ENCODE data around the gene PDE4D.
"Not testable (repeated sequence)": the region's sequence is repeated elsewhere in the genome, so short reads cannot be mapped to it uniquely, and the experiment has no call there.

Gene PDE4D

GRCh38 chr5:59599729-59600128, 293.8 kb downstream of the PDE4D start:
- Histone ChIP-seq H3K36me3 (ENCODE audit: control insufficient read depth, insufficient read depth, low read length) (no peaks in the 10 kb centered on the region), H3K4me1 (ENCODE audit: control insufficient read depth, insufficient read depth, low read length) (peaks cover 24% of the 10 kb centered on the region), H3K27me3 (ENCODE audit: control insufficient read depth, insufficient read depth, low read length) (no peaks in the 10 kb centered on the region), H3K4me3 (ENCODE audit: low read length) (no peak overlapping the region), H3K9me3 (ENCODE audit: control insufficient read depth, low read length) (no peaks in the 10 kb centered on the region), H3K9ac (ENCODE audit: low read length) (no peak overlapping the region)

- Histone ChIP-seq H3K4me3 (ENCODE audit: low read length) (peak overlapping the region; percentile 21), H3K27me3 (ENCODE audit: control insufficient read depth, insufficient read depth, low read length) (no peaks in the 10 kb centered on the region), H3K36me3 (ENCODE audit: control insufficient read depth, insufficient read depth, low read length) (no peaks in the 10 kb centered on the region), H3K9ac (ENCODE audit: low read length) (peak overlapping the region; percentile 53), H3K4me1 (ENCODE audit: control insufficient read depth, insufficient read depth, low read length) (peaks cover 25% of the 10 kb centered on the region), H3K9me3 (ENCODE audit: control insufficient read depth, low read length) (no peaks in the 10 kb centered on the region)
These were observed 295.0 kb downstream of the PDE4D start for GRCh38 chr5:59598547-59598874.

GRCh38 chr5:59597690-59598546, 295.6 kb downstream of the PDE4D start:
- Histone ChIP-seq H3K9me3 (ENCODE audit: control insufficient read depth, low read length) (no peaks in the 10 kb centered on the region), H3K36me3 (ENCODE audit: control insufficient read depth, insufficient read depth, low read length) (no peaks in the 10 kb centered on the region), H3K9ac (ENCODE audit: low read length) (peak overlapping the region; percentile 53), H3K4me3 (ENCODE audit: low read length) (peak overlapping the region; percentile 21), H3K27me3 (ENCODE audit: control insufficient read depth, insufficient read depth, low read length) (no peaks in the 10 kb centered on the region), H3K4me1 (ENCODE audit: control insufficient read depth, insufficient read depth, low read length) (peaks cover 30% of the 10 kb centered on the region)

GRCh38 chr5:59596586-59597350, 296.8 kb downstream of the PDE4D start:
- H3K4me1 ChIP-seq (ENCODE audit: control insufficient read depth, insufficient read depth, low read length): peaks cover 37% of the 10 kb centered on the region
- no peaks in the 10 kb centered on the region for H3K9me3 ChIP-seq (ENCODE audit: control insufficient read depth, low read length)
- H3K9ac ChIP-seq (ENCODE audit: low read length): no peak overlapping the region
- H3K36me3 ChIP-seq (ENCODE audit: control insufficient read depth, insufficient read depth, low read length): no peaks in the 10 kb centered on the region
- no peak overlapping the region for H3K4me3 ChIP-seq (ENCODE audit: low read length)
- no peaks in the 10 kb centered on the region for H3K27me3 ChIP-seq (ENCODE audit: control insufficient read depth, insufficient read depth, low read length)

GRCh38 chr5:59594118-59594517, 299.4 kb downstream of the PDE4D start:
- H3K4me1 ChIP-seq (ENCODE audit: control insufficient read depth, insufficient read depth, low read length): peaks cover 49% of the 10 kb centered on the region
- H3K9ac ChIP-seq (ENCODE audit: low read length); H3K4me3 ChIP-seq (ENCODE audit: low read length); H3K9me3 ChIP-seq (ENCODE audit: control insufficient read depth, low read length); H3K36me3 ChIP-seq (ENCODE audit: control insufficient read depth, insufficient read depth, low read length); H3K27me3 ChIP-seq (ENCODE audit: control insufficient read depth, insufficient read depth, low read length): not testable (repeated sequence)

- H3K4me1 ChIP-seq (ENCODE audit: control insufficient read depth, insufficient read depth, low read length): peaks cover 47% of the 10 kb centered on the region
- H3K36me3 ChIP-seq (ENCODE audit: control insufficient read depth, insufficient read depth, low read length): no peaks in the 10 kb centered on the region
These were observed 300.0 kb downstream of the PDE4D start for GRCh38 chr5:59593439-59594007.

GRCh38 chr5:59592101-59592500, 301.4 kb downstream of the PDE4D start:
- no peaks in the 10 kb centered on the region for H3K36me3 ChIP-seq (ENCODE audit: control insufficient read depth, insufficient read depth, low read length)
- H3K4me3 ChIP-seq (ENCODE audit: low read length): no peak overlapping the region
- peaks cover 45% of the 10 kb centered on the region for H3K4me1 ChIP-seq (ENCODE audit: control insufficient read depth, insufficient read depth, low read length)
- no peaks in the 10 kb centered on the region for H3K27me3 ChIP-seq (ENCODE audit: control insufficient read depth, insufficient read depth, low read length)
- peak overlapping the region; percentile 61 for H3K9ac ChIP-seq (ENCODE audit: low read length)
- H3K9me3 ChIP-seq (ENCODE audit: control insufficient read depth, low read length): no peaks in the 10 kb centered on the region

More at GRCh38 chr5:59593439-59594007, 300.0 kb downstream of the PDE4D start:
- Histone ChIP-seq H3K27me3 (ENCODE audit: control insufficient read depth, insufficient read depth, low read length) (no peaks in the 10 kb centered on the region), H3K4me3 (ENCODE audit: low read length) (no peak overlapping the region), H3K9ac (ENCODE audit: low read length) (no peak overlapping the region), H3K9me3 (ENCODE audit: control insufficient read depth, low read length) (no peaks in the 10 kb centered on the region)

GRCh38 chr5:59591162-59591561, 302.4 kb downstream of the PDE4D start:
- peak overlapping the region; percentile 65 for H3K9ac ChIP-seq (ENCODE audit: low read length)
- peaks cover 41% of the 10 kb centered on the region for H3K4me1 ChIP-seq (ENCODE audit: control insufficient read depth, insufficient read depth, low read length)
- H3K9me3 ChIP-seq (ENCODE audit: control insufficient read depth, low read length): no peaks in the 10 kb centered on the region
- H3K27me3 ChIP-seq (ENCODE audit: control insufficient read depth, insufficient read depth, low read length): no peaks in the 10 kb centered on the region
- H3K4me3 ChIP-seq (ENCODE audit: low read length): no peak overlapping the region
- H3K36me3 ChIP-seq (ENCODE audit: control insufficient read depth, insufficient read depth, low read length): no peaks in the 10 kb centered on the region

GRCh38 chr5:59588922-59589321, 304.6 kb downstream of the PDE4D start:
- no peaks in the 10 kb centered on the region for H3K36me3 ChIP-seq (ENCODE audit: control insufficient read depth, insufficient read depth, low read length)
- H3K27me3 ChIP-seq (ENCODE audit: control insufficient read depth, insufficient read depth, low read length): no peaks in the 10 kb centered on the region

GRCh38 chr5:59587489-59588337, 305.8 kb downstream of the PDE4D start:
- Histone ChIP-seq H3K4me3 (ENCODE audit: low read length) (peak overlapping the region; percentile 60), H3K4me1 (ENCODE audit: control insufficient read depth, insufficient read depth, low read length) (peaks cover 39% of the 10 kb centered on the region), H3K9ac (ENCODE audit: low read length) (peak overlapping the region; percentile 77)

More at GRCh38 chr5:59588922-59589321, 304.6 kb downstream of the PDE4D start:
- H3K4me1 ChIP-seq (ENCODE audit: control insufficient read depth, insufficient read depth, low read length): peaks cover 41% of the 10 kb centered on the region
- H3K9ac ChIP-seq (ENCODE audit: low read length): no peak overlapping the region
- no peak overlapping the region for H3K4me3 ChIP-seq (ENCODE audit: low read length)
- no peaks in the 10 kb centered on the region for H3K9me3 ChIP-seq (ENCODE audit: control insufficient read depth, low read length)

GRCh38 chr5:59586841-59587240, 306.7 kb downstream of the PDE4D start:
- Histone ChIP-seq H3K36me3 (ENCODE audit: control insufficient read depth, insufficient read depth, low read length) (no peaks in the 10 kb centered on the region), H3K9ac (ENCODE audit: low read length) (peak overlapping the region; percentile 77), H3K27me3 (ENCODE audit: control insufficient read depth, insufficient read depth, low read length) (no peaks in the 10 kb centered on the region), H3K4me1 (ENCODE audit: control insufficient read depth, insufficient read depth, low read length) (peaks cover 34% of the 10 kb centered on the region), H3K4me3 (ENCODE audit: low read length) (peak overlapping the region; percentile 60), H3K9me3 (ENCODE audit: control insufficient read depth, low read length) (no peaks in the 10 kb centered on the region)

More at GRCh38 chr5:59587489-59588337, 305.8 kb downstream of the PDE4D start:
- Histone ChIP-seq H3K9me3 (ENCODE audit: control insufficient read depth, low read length) (no peaks in the 10 kb centered on the region), H3K27me3 (ENCODE audit: control insufficient read depth, insufficient read depth, low read length) (no peaks in the 10 kb centered on the region), H3K36me3 (ENCODE audit: control insufficient read depth, insufficient read depth, low read length) (no peaks in the 10 kb centered on the region)

Data from mucosa of stomach (tissue), 1 donor.